ENCODE measurements around the gene MXRA5. TPM values are rescaled to one million over a fixed set of nuclear protein-coding genes. Genes with fewer than 3 reads are reported as not detected.

MXRA5 gene
- total and polyA plus RNA-seq, 9 of the 15 experiments (the other 6 are each of a cell fraction or from before 2014, with no cell fraction given): 0.02 TPM; not detected in 8

GRCh38 chrX:3378156-3378555 lies 31.7 kb upstream of the MXRA5 start:
- Histone ChIP-seq H3K9ac (ENCODE audit: insufficient read depth in 1 of 2, low read depth in 2 of 2, low read length in 2 of 2) (no peak overlapping the region), H3K4me1 (replicated peaks in 1 of 2; ENCODE audit: control insufficient read depth in 2 of 2, insufficient read depth in 2 of 2, low read length in 2 of 2) (no peaks in the 10 kb centered on the region), H3K9me1 (ENCODE audit: control insufficient read depth, insufficient read depth, low read length) (no peaks in the 10 kb centered on the region), H3K27me3 (ENCODE audit: control insufficient read depth in 2 of 2, insufficient read depth in 2 of 2, low read length in 2 of 2) (no peaks in the 10 kb centered on the region), H3K4me3 (no peak overlapping the region), H3K36me3 (ENCODE audit: control insufficient read depth, insufficient read depth, low read length) (no peaks in the 10 kb centered on the region), H3K9me3 (replicated peaks; ENCODE audit: control insufficient read depth, insufficient read depth, low read depth, low read length) (no peaks in the 10 kb centered on the region), H4K20me1 (replicated peaks; ENCODE audit: control insufficient read depth, insufficient read depth, low read length) (no peaks in the 10 kb centered on the region), H3K4me2 (ENCODE audit: insufficient read depth, low read length) (no peak overlapping the region), H3K79me2 (ENCODE audit: control insufficient read depth, insufficient read depth, low read length) (no peaks in the 10 kb centered on the region), H2AFZ (ENCODE audit: low read depth, low read length) (no peak overlapping the region), H3K27ac (ENCODE audit: extremely low read depth, low read depth, low read length) (no peak overlapping the region)
- intact Hi-C loops (cut with micrococcal nuclease) (no loop called here), in situ Hi-C loops (cut with MboI) (no loop called here)
- ChIA-PET POLR2A (no interaction called here), CTCF (ENCODE audit: low intra/inter-chr PET ratio) (no interaction called here)
- no peak for DNase-seq (ENCODE audit: extremely low read depth in 1 of 4, low spot score in 3 of 4)
- FAIRE-seq: no peak
- BruUV-seq (replicated peaks): no TSS peak
- no peak for TF ChIP-seq HNRNPL (IDR thresholded peaks at IDR 0.05; ENCODE audit: low read depth, low read length)
- TF ChIP-seq HMG20A (CRISPR knock-in tag; conservative IDR thresholded peaks at IDR 0.05): no peak
- no peak for TF ChIP-seq RCOR1 (IDR thresholded peaks at IDR 0.05; ENCODE audit: borderline replicate concordance in 1 of 2, low read depth in 2 of 2, low read length in 2 of 2)
- no peak for TF ChIP-seq SP1 (CRISPR knock-in tag; IDR thresholded peaks at IDR 0.05)
- TF ChIP-seq CEBPB (tag; IDR thresholded peaks at IDR 0.05): no peak
- TF ChIP-seq, protein P1, sequence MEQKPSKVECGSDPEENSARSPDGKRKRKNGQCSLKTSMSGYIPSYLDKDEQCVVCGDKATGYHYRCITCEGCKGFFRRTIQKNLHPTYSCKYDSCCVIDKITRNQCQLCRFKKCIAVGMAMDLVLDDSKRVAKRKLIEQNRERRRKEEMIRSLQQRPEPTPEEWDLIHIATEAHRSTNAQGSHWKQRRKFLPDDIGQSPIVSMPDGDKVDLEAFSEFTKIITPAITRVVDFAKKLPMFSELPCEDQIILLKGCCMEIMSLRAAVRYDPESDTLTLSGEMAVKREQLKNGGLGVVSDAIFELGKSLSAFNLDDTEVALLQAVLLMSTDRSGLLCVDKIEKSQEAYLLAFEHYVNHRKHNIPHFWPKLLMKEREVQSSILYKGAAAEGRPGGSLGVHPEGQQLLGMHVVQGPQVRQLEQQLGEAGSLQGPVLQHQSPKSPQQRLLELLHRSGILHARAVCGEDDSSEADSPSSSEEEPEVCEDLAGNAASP (IDR thresholded peaks at IDR 0.05): no peak
- TF ChIP-seq KAT7 (CRISPR knock-in tag; IDR thresholded peaks at IDR 0.05; ENCODE audit: borderline replicate concordance): no peak
- no peak for TF ChIP-seq NBN (IDR thresholded peaks at IDR 0.05; ENCODE audit: low read depth)
- TF ChIP-seq TFAM (CRISPR knock-in tag; conservative IDR thresholded peaks at IDR 0.05): no peak
- TF ChIP-seq, protein P2, sequence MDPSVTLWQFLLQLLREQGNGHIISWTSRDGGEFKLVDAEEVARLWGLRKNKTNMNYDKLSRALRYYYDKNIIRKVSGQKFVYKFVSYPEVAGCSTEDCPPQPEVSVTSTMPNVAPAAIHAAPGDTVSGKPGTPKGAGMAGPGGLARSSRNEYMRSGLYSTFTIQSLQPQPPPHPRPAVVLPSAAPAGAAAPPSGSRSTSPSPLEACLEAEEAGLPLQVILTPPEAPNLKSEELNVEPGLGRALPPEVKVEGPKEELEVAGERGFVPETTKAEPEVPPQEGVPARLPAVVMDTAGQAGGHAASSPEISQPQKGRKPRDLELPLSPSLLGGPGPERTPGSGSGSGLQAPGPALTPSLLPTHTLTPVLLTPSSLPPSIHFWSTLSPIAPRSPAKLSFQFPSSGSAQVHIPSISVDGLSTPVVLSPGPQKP (CRISPR knock-in tag; IDR thresholded peaks at IDR 0.05): no peak
- WGBS (ENCODE audit: insufficient coverage, low coverage, missing lambda C conversion rate): 0% methylated on average over 3 of the region's 4 CpGs
- ATAC-seq: no peak
